GM12878 (cell line): ENCODE data around the gene LRRC4B. TPM values are rescaled to one million over a fixed set of nuclear protein-coding genes. Genes with fewer than 3 reads are reported as not detected.

ENCODE experiments used
- ATAC-seq: fragments of 200-7000 bp; cut with Tn5 transposase; 3 replicates; pipeline ENCODE4 v1.9.1; 2020; ENCODE audit warnings: mild to moderate bottlenecking, moderate library complexity
- BruUV-seq: library from RNA; stranded (reverse); fragments of 400-500 nt; replicated peaks from 2 replicates; lab custom pipeline; 2021; lab: Mats Ljungman, UMichigan
- CTCF ChIA-PET: fragments of 300-600 bp; sonication (Branson Sonifier 250); formaldehyde crosslinking; extraction: SDS; loops from one replicate; lab custom pipeline; 2021; ENCODE audit warnings: inconsistent platforms; lab: Yijun Ruan, JAX
- POLR2A ChIA-PET: fragments of 350-600 bp; formaldehyde crosslinking; extraction: SDS; loops from one replicate; lab custom pipeline; 2021; ENCODE audit warnings: inconsistent platforms; lab: Charles Lee
- RAD21 ChIA-PET: fragments of 300-600 bp; sonication (Branson Sonifier 250); formaldehyde crosslinking; loops from one replicate; lab custom pipeline; 2023; ENCODE audit warnings: antibody characterized with exemption; ENCODE audit not compliant: unreplicated experiment; lab: Charles Lee
- SMC1A ChIA-PET: fragments of 300-600 bp; sonication (Branson Sonifier 250); formaldehyde crosslinking; loops from one replicate; lab custom pipeline; 2023; ENCODE audit not compliant: unreplicated experiment, uncharacterized antibody; lab: Charles Lee
- DNase-seq: peaks from one replicate; pipeline ENCODE4 v3.0.0-alpha.2; 2011; ENCODE audit warnings: low read depth, low spot score
- FAIRE-seq: peaks from 3 replicates; lab custom pipeline; 2011; peaks lifted over from hg19 to GRCh38; lab: Jason Lieb, UNC
- H2AFZ ChIP-seq: 2 replicates; pipeline ENCODE4 v1.6.0; 2011; ENCODE audit warnings: low read depth, low read length, control low read depth; ENCODE audit not compliant: control insufficient read depth
- H3K27ac ChIP-seq: 2 replicates; pipeline ENCODE4 v1.5.1; 2011; ENCODE audit warnings: control low read depth; ENCODE audit not compliant: control insufficient read depth, insufficient read depth
- H3K27me3 ChIP-seq, 2 experiments: replicated peaks in 1 of 2; 2 replicates each; pipeline versions ENCODE4 v1.6.0 to v1.6.1; 2011; ENCODE audit warnings: low read length in 1 of 2; ENCODE audit not compliant: control insufficient read depth in 2 of 2, insufficient read depth in 2 of 2
- H3K36me3 ChIP-seq, 2 experiments: 2 replicates each; pipeline ENCODE4 v1.5.1; 2011; ENCODE audit warnings: low read length in 1 of 2; ENCODE audit not compliant: control insufficient read depth in 2 of 2, insufficient read depth in 2 of 2
- H3K4me1 ChIP-seq: 2 replicates; pipeline ENCODE4 v1.6.1; 2011; ENCODE audit warnings: mild to moderate bottlenecking, low read length, moderate library complexity, mixed read lengths; ENCODE audit not compliant: control insufficient read depth, insufficient read depth
- H3K4me2 ChIP-seq: 2 replicates; pipeline ENCODE4 v1.6.0; 2011; ENCODE audit warnings: control low read depth; ENCODE audit not compliant: control insufficient read depth, insufficient read depth
- H3K4me3 ChIP-seq: fragments of 200-600 bp; sonication (generic); 2 replicates; pipeline ENCODE4 v1.5.1; 2016
- H3K79me2 ChIP-seq: 2 replicates; pipeline ENCODE4 v1.6.0; 2011; ENCODE audit warnings: low read length; ENCODE audit not compliant: control insufficient read depth, insufficient read depth
- H3K9ac ChIP-seq: 2 replicates; pipeline ENCODE4 v1.8.0; 2011; ENCODE audit warnings: low read length, control low read depth, mixed read lengths; ENCODE audit not compliant: control insufficient read depth, insufficient read depth
- H3K9me3 ChIP-seq: replicated peaks from 3 replicates; pipeline ENCODE4 v1.5.1; 2011; ENCODE audit warnings: mild to moderate bottlenecking, low read length; ENCODE audit not compliant: control insufficient read depth, insufficient read depth
- H4K20me1 ChIP-seq: 2 replicates; pipeline ENCODE4 v1.6.0; 2011; ENCODE audit not compliant: control insufficient read depth, insufficient read depth
- EP300 ChIP-seq, 2 experiments: fragments of 150-350 bp in 1 of 2; IDR thresholded peaks; 2 replicates each; pipeline ENCODE4 v1.6.1; 2011 to 2012; ENCODE audit warnings: low read depth in 2 of 2, low read length in 2 of 2, borderline replicate concordance in 1 of 2, improper control_type of control experiment in 1 of 2, inconsistent platforms in 1 of 2; ENCODE audit not compliant: control insufficient read depth in 1 of 2
- HCFC1 ChIP-seq: fragments of 150-350 bp; IDR thresholded peaks from 2 replicates; pipeline ENCODE4 v1.6.1; 2014; ENCODE audit warnings: low read length
- IKZF1 ChIP-seq: fragments of 450-650 bp; conservative IDR thresholded peaks from 2 replicates; pipeline ENCODE4 v1.6.1; 2017; ENCODE audit warnings: antibody characterized with exemption, mild to moderate bottlenecking
- NFYA ChIP-seq: IDR thresholded peaks from 2 replicates; pipeline ENCODE4 v1.6.1; 2011; ENCODE audit warnings: low read depth, mild to moderate bottlenecking, low read length, improper control_type of control experiment, borderline replicate concordance
- POLR2AphosphoS5 ChIP-seq: IDR thresholded peaks from 2 replicates; pipeline ENCODE4 v1.6.1; 2011; ENCODE audit warnings: mild to moderate bottlenecking, low read length, inconsistent platforms
- RUNX3 ChIP-seq: IDR thresholded peaks from 2 replicates; pipeline ENCODE4 v1.6.1; 2012; ENCODE audit warnings: low read length, inconsistent platforms
- TCF3 ChIP-seq: IDR thresholded peaks from 2 replicates; pipeline ENCODE4 v1.6.1; 2012; ENCODE audit warnings: low read depth, mild to moderate bottlenecking, low read length, borderline replicate concordance; ENCODE audit not compliant: insufficient read depth
- WGBS: methylation state at CpG from one replicate; pipeline ENCODE4 v1.1.6; 2016; ENCODE audit warnings: low lambda C conversion rate; ENCODE audit not compliant: insufficient replicate concordance, insufficient coverage; ENCODE audit errors: missing lambda C conversion rate; 5-methylcytosine and 5-hydroxymethylcytosine counted together
- in situ Hi-C: fragments of 300-500 bp; cut with MboI; formaldehyde crosslinking; loops from 9 replicates; pipeline ENCODE4 v1.14.3; 2018; ENCODE audit warnings: mixed read lengths
- intact Hi-C: fragments of 100-400 bp; cut with micrococcal nuclease; formaldehyde crosslinking; loops from one replicate; pipeline ENCODE4 v1.14.2; 2022; ENCODE audit not compliant: unreplicated experiment
- polyA plus RNA-seq, 11 experiments: library from polyadenylated mRNA; depleted of rRNA in 4 of 11; unstranded in 6 of 11; stranded (reverse) in 5 of 11; fragments of >200 nt; fragmentation: Nextera tagmentation in 4 of 11; fragmentation: Illumina TruSeq in 1 of 11; extraction: Ambion mirVana in 4 of 11; extraction: Trizol in 1 of 11; gene quantifications; 1 replicate in 1 of 11; 2 replicates in 10 of 11; pipeline versions ENCODE4 v1.2.1 to v1.2.3, GENCODE V29; 2011 to 2016; ENCODE audit warnings: inconsistent platforms in 2 of 11, missing spikeins in 2 of 11, low read depth in 1 of 11
- total RNA-seq, 4 experiments: library from RNA; depleted of rRNA in 3 of 4; stranded (reverse); fragments of >200 nt in 3 of 4; fragmentation: Illumina TruSeq in 1 of 4; extraction: Trizol in 1 of 4; gene quantifications; 2 replicates each; pipeline versions ENCODE4 v1.2.1 to v1.2.3, GENCODE V29; 2013 to 2021

Gene LRRC4B
- total and polyA plus RNA-seq, 10 of the 15 experiments (the other 5 are each of a cell fraction or from before 2014, with no cell fraction given): 0.14 TPM; not detected in 9

DNA sequence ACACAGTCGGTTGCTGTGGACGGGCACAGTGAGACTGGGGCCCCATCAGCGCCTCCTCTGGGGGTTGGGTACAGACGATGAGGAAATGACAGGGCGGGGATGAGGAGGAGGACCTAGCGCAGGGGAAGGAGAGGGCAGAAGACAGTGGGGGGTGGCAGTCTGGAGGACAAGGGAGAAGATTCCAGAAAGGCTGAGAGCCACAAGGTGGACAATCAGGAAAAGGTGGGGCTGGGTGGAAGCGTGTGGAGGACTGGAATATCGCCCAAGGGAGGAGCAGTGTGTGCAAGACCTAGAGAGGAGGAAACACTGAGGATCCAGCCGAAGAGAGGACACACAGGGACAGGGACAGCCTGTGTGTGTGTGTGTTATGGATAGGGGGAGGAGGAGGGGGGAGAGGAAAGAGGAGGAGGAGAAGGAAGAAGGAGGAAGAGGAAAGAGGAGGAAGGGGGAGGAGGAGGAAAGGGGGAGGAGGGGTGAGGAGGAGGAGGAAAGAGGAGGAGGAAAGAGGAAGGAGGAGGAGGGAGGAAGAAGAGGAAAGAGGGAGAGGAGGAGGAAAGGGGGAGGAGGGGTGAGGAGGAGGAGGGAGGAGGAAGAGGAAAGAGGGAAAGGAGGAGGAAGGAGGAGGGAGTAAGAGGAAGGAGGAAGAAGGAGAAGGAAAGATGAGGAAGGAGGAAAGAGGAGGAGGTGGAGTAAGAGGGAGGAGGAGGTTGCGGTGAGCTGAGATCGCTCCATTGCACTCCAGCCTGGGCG, 75.8 kb downstream of the LRRC4B start:
- H3K27me3 ChIP-seq: no peaks in the 10 kb centered on the region
- TF ChIP-seq NFYA (no peak), TCF3 (no peak), RUNX3 (no peak), IKZF1 (0 out of 2 replicates have a peak, but pooled peaks have one; percentile 14), HCFC1 (no peak), EP300 (IDR thresholded peaks at IDR 0.05; ENCODE audit: borderline replicate concordance in 1 of 2, control insufficient read depth in 1 of 2, low read depth in 2 of 2, low read length in 2 of 2) (no peak), POLR2AphosphoS5 (no peak)
- TF ChIP-seq, all 136 proteins: peak for 1
- SMC1A ChIA-PET: interaction anchor here (0.6 kb wide), 1 partner anchor 41 kb away, joined by 3 read pairs; no protein-coding TSS in a partner anchor
- POLR2A ChIA-PET: interaction anchor here (0.6 kb wide), 1 partner anchor 41 kb away, joined by 4 read pairs; no protein-coding TSS in a partner anchor
- no peak overlapping the region for H3K9ac ChIP-seq
- CTCF ChIA-PET: no interaction called here
- H3K36me3 ChIP-seq: no peaks in the 10 kb centered on the region
- H3K4me2 ChIP-seq: no peak overlapping the region
- H2AFZ ChIP-seq: no peak overlapping the region
- H3K4me1 ChIP-seq: no peaks in the 10 kb centered on the region
- FAIRE-seq (no peak), DNase-seq (no peak), ATAC-seq (peak; percentile 78)
- H4K20me1 ChIP-seq: no peaks in the 10 kb centered on the region
- no peaks in the 10 kb centered on the region for H3K79me2 ChIP-seq
- no peak overlapping the region for H3K4me3 ChIP-seq
- WGBS: 9% methylated on average over 9 of the region's 12 CpGs
- RAD21 ChIA-PET: no interaction called here
- intact Hi-C loops (no loop called here), in situ Hi-C loops (no loop called here)
- BruUV-seq: no TSS peak
- no peaks in the 10 kb centered on the region for H3K9me3 ChIP-seq
- no peak overlapping the region for H3K27ac ChIP-seq
